ENCODE data around the gene PTPN6. TPM values are rescaled to one million over a fixed set of nuclear protein-coding genes. Genes with fewer than 3 reads are reported as not detected.

PTPN6 gene
- total and polyA plus RNA-seq, 2 of the 13 experiments (the other 11 are each of a cell fraction or from before 2014, with no cell fraction given) = 10.5 to 10.6 TPM

DNA sequence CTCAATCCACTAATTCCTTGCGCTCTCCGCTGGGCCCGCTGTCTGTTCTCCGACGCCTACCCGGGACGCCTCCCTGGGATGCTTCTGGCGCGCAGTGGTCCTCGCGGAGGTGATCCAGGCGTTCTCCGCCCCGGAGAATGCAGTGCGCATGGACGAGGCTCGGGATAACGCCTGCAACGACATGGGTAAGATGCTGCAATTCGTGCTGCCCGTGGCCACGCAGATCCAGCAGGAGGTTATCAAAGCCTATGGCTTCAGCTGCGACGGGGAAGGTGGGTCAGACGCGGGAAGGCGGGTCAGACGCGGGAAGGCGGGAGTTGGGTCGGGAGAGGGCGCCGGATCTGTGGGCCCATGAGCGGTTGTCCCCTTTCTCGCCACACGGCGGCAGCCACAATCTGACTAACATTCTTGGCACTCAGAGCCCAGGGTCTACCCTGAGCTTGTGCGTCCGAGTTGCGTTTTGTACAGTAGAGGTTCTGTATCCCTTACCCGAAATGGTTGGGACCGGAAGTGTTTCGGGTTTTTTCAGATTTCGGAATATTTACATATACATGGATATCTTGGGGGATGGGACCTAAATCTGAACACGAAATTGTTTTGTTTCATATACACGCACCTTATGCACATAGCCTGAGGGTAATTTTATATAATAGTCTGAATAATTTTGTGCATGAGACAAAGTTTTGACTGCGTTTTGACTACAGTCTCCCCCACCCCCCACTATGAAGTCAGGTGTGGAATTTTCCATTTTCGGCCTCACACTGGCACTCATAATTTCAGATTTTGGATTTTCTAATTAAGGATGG is 6.6 kb upstream of the PTPN6 start (continued):
- TF ChIP-seq, protein P1, sequence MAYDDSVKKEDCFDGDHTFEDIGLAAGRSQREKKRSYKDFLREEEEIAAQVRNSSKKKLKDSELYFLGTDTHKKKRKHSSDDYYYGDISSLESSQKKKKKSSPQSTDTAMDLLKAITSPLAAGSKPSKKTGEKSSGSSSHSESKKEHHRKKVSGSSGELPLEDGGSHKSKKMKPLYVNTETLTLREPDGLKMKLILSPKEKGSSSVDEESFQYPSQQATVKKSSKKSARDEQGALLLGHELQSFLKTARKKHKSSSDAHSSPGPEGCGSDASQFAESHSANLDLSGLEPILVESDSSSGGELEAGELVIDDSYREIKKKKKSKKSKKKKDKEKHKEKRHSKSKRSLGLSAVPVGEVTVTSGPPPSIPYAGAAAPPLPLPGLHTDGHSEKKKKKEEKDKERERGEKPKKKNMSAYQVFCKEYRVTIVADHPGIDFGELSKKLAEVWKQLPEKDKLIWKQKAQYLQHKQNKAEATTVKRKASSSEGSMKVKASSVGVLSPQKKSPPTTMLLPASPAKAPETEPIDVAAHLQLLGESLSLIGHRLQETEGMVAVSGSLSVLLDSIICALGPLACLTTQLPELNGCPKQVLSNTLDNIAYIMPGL (CRISPR knock-in tag; IDR thresholded peaks at IDR 0.05; ENCODE audit: borderline replicate concordance in 1 of 2, low read depth in 1 of 2) = peak; percentile 86 to 89
- TF ChIP-seq ATM (IDR thresholded peaks at IDR 0.05; ENCODE audit: borderline replicate concordance) (no peak), JUND (CRISPR knock-in tag; IDR thresholded peaks at IDR 0.05) (no peak), ZBTB20 (CRISPR knock-in tag; IDR thresholded peaks at IDR 0.05; ENCODE audit: borderline replicate concordance, low read depth) (peak; percentile 61; the same call in 1 of the 2 replicates), REXO4 (CRISPR knock-in tag; IDR thresholded peaks at IDR 0.05; ENCODE audit: borderline replicate concordance) (no peak), RBM22 (optimal IDR thresholded peaks at IDR 0.05; ENCODE audit: low read length) (no peak), REPIN1 (CRISPR knock-in tag; IDR thresholded peaks at IDR 0.05; ENCODE audit: borderline replicate concordance, low read depth) (0 out of 2 replicates have a peak, but pooled peaks have one; percentile 18), ETV6 (CRISPR knock-in tag; conservative IDR thresholded peaks at IDR 0.05) (no peak), HNF4A (CRISPR knock-in tag; IDR thresholded peaks at IDR 0.05) (peak; percentile 29; the same call in 1 of the 2 replicates), ZNF781 (CRISPR knock-in tag; IDR thresholded peaks at IDR 0.05; ENCODE audit: borderline replicate concordance, not compliant biosample characterization) (no peak), ZNF607 (CRISPR knock-in tag; IDR thresholded peaks at IDR 0.05; ENCODE audit: borderline replicate concordance) (peak; percentile 92), ZNF841 (CRISPR knock-in tag; IDR thresholded peaks at IDR 0.05; ENCODE audit: borderline replicate concordance) (0 out of 2 replicates have a peak, but pooled peaks have one; percentile 15), ARNTL (CRISPR knock-in tag; IDR thresholded peaks at IDR 0.05) (0 out of 2 replicates have a peak, but pooled peaks have one; percentile 30), ZFP36 (IDR thresholded peaks at IDR 0.05; ENCODE audit: borderline replicate concordance, low read depth, low read length, partially characterized antibody) (no peak), ZNF605 (CRISPR knock-in tag; IDR thresholded peaks at IDR 0.05) (peak; percentile 90), ZSCAN9 (CRISPR knock-in tag; IDR thresholded peaks at IDR 0.05; ENCODE audit: borderline replicate concordance) (peak; percentile 51; the same call in 1 of the 2 replicates), ZNF629 (CRISPR knock-in tag; conservative IDR thresholded peaks at IDR 0.05) (0 out of 2 replicates have a peak, but pooled peaks have one; percentile 27), ZNF567 (CRISPR knock-in tag; IDR thresholded peaks at IDR 0.05; ENCODE audit: borderline replicate concordance) (0 out of 2 replicates have a peak, but pooled peaks have one; percentile 64), KLF15 (CRISPR knock-in tag; IDR thresholded peaks at IDR 0.05; ENCODE audit: borderline replicate concordance) (no peak), ZNF598 (CRISPR knock-in tag; IDR thresholded peaks at IDR 0.05; ENCODE audit: borderline replicate concordance) (peak; percentile 82; the same call in 1 of the 2 replicates)
- TF ChIP-seq, protein P2, sequence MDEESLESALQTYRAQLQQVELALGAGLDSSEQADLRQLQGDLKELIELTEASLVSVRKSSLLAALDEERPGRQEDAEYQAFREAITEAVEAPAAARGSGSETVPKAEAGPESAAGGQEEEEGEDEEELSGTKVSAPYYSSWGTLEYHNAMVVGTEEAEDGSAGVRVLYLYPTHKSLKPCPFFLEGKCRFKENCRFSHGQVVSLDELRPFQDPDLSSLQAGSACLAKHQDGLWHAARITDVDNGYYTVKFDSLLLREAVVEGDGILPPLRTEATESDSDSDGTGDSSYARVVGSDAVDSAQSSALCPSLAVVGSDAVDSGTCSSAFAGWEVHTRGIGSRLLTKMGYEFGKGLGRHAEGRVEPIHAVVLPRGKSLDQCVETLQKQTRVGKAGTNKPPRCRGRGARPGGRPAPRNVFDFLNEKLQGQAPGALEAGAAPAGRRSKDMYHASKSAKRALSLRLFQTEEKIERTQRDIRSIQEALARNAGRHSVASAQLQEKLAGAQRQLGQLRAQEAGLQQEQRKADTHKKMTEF (CRISPR knock-in tag; IDR thresholded peaks at IDR 0.05) = peak; percentile 25; the same call in 1 of the 2 replicates
- TF ChIP-seq, protein P3, sequence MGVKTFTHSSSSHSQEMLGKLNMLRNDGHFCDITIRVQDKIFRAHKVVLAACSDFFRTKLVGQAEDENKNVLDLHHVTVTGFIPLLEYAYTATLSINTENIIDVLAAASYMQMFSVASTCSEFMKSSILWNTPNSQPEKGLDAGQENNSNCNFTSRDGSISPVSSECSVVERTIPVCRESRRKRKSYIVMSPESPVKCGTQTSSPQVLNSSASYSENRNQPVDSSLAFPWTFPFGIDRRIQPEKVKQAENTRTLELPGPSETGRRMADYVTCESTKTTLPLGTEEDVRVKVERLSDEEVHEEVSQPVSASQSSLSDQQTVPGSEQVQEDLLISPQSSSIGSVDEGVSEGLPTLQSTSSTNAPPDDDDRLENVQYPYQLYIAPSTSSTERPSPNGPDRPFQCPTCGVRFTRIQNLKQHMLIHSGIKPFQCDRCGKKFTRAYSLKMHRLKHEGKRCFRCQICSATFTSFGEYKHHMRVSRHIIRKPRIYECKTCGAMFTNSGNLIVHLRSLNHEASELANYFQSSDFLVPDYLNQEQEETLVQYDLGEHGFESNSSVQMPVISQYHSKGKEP (CRISPR knock-in tag; IDR thresholded peaks at IDR 0.05) = no peak
- TF ChIP-seq, protein P4, sequence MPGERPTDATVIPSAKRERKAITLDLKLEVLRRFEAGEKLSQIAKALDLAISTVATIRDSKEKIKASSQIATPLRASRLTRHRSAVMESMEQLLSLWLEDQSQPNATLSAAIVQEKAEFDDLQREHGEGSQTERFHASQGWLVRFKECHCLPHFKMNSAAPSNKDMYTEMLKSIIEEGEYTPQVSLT (CRISPR knock-in tag; IDR thresholded peaks at IDR 0.05; ENCODE audit: borderline replicate concordance, low read depth) = no peak
